Measurements from ENCODE around the gene KIF16B. TPM values are rescaled to one million over a fixed set of nuclear protein-coding genes. Genes with fewer than 3 reads are reported as not detected.

Gene KIF16B
- total RNA-seq, 1 experiment from 2014 or later: 16.6 TPM

GRCh38 chr20:16590041-16590633 lies 16.9 kb upstream of the KIF16B start:
- no peak for TF ChIP-seq POLR2AphosphoS5 (IDR thresholded peaks at IDR 0.05; ENCODE audit: low read depth, low read length)
- ATAC-seq (no peak), DNase-seq (ENCODE audit: low read depth, low spot score) (no peak)
- ChIA-PET CTCF (no interaction called here), POLR2A (no interaction called here)
- BruUV-seq (replicated peaks): no TSS peak
- no peak overlapping the region for H3K27ac ChIP-seq (ENCODE audit: low read length)
- H3K4me3 ChIP-seq (ENCODE audit: low read depth in 2 of 2, low read length in 2 of 2): no peak overlapping the region
- peaks cover 16% of the 10 kb centered on the region; the same call in 1 of the 2 replicates for H3K27me3 ChIP-seq (ENCODE audit: control insufficient read depth, insufficient read depth, low read length)
- H3K36me3 ChIP-seq (ENCODE audit: control insufficient read depth, insufficient read depth, low read length): no peaks in the 10 kb centered on the region
- no peaks in the 10 kb centered on the region for H3K9me3 ChIP-seq (ENCODE audit: control insufficient read depth, insufficient read depth, low read depth, low read length)
- no peaks in the 10 kb centered on the region for H3K4me1 ChIP-seq (ENCODE audit: control insufficient read depth, insufficient read depth, low read length)
- intact Hi-C loops (cut with micrococcal nuclease; ENCODE audit: unreplicated experiment) (no loop called here), in situ Hi-C loops (cut with HindIII; ENCODE audit: low pct_unique_long_range_greater_than_20kb, low sequenced_read_pairs) (no loop called here)

- in situ Hi-C loops (cut with HindIII; ENCODE audit: low pct_unique_long_range_greater_than_20kb, low sequenced_read_pairs): no loop called here
- ChIA-PET CTCF (no interaction called here), POLR2A (no interaction called here)
- no peaks in the 10 kb centered on the region for H3K36me3 ChIP-seq (ENCODE audit: control insufficient read depth, insufficient read depth, low read length)
- TF ChIP-seq POLR2AphosphoS5 (IDR thresholded peaks at IDR 0.05; ENCODE audit: low read depth, low read length) (no peak), SIN3A (IDR thresholded peaks at IDR 0.05; ENCODE audit: borderline replicate concordance, insufficient read depth, low read depth, low read length) (no peak), TCF7L2 (IDR thresholded peaks at IDR 0.05; ENCODE audit: low read depth, low read length) (no peak), CTCF (IDR thresholded peaks at IDR 0.05) (no peak)
- TF ChIP-seq, protein P1, sequence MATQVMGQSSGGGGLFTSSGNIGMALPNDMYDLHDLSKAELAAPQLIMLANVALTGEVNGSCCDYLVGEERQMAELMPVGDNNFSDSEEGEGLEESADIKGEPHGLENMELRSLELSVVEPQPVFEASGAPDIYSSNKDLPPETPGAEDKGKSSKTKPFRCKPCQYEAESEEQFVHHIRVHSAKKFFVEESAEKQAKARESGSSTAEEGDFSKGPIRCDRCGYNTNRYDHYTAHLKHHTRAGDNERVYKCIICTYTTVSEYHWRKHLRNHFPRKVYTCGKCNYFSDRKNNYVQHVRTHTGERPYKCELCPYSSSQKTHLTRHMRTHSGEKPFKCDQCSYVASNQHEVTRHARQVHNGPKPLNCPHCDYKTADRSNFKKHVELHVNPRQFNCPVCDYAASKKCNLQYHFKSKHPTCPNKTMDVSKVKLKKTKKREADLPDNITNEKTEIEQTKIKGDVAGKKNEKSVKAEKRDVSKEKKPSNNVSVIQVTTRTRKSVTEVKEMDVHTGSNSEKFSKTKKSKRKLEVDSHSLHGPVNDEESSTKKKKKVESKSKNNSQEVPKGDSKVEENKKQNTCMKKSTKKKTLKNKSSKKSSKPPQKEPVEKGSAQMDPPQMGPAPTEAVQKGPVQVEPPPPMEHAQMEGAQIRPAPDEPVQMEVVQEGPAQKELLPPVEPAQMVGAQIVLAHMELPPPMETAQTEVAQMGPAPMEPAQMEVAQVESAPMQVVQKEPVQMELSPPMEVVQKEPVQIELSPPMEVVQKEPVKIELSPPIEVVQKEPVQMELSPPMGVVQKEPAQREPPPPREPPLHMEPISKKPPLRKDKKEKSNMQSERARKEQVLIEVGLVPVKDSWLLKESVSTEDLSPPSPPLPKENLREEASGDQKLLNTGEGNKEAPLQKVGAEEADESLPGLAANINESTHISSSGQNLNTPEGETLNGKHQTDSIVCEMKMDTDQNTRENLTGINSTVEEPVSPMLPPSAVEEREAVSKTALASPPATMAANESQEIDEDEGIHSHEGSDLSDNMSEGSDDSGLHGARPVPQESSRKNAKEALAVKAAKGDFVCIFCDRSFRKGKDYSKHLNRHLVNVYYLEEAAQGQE (IDR thresholded peaks at IDR 0.05; ENCODE audit: insufficient read depth in 1 of 2, low read depth in 2 of 2, low read length in 1 of 2): no peak
- no peak for DNase-seq (ENCODE audit: low read depth, low spot score)
- intact Hi-C loops (cut with micrococcal nuclease; ENCODE audit: unreplicated experiment): no loop called here
- ATAC-seq: no peak
- H3K27ac ChIP-seq (ENCODE audit: low read length): no peak overlapping the region
- H3K9me3 ChIP-seq (ENCODE audit: control insufficient read depth, insufficient read depth, low read depth, low read length): no peaks in the 10 kb centered on the region
- BruUV-seq (replicated peaks): no TSS peak
- H3K4me1 ChIP-seq (ENCODE audit: control insufficient read depth, insufficient read depth, low read length): no peaks in the 10 kb centered on the region
- H3K4me3 ChIP-seq (ENCODE audit: low read depth in 2 of 2, low read length in 2 of 2): no peak overlapping the region
- H3K27me3 ChIP-seq (ENCODE audit: control insufficient read depth, insufficient read depth, low read length): peaks cover 14% of the 10 kb centered on the region; the same call in 1 of the 2 replicates
These were observed 16.4 kb upstream of the KIF16B start for GRCh38 chr20:16589623-16590022.

DNA sequence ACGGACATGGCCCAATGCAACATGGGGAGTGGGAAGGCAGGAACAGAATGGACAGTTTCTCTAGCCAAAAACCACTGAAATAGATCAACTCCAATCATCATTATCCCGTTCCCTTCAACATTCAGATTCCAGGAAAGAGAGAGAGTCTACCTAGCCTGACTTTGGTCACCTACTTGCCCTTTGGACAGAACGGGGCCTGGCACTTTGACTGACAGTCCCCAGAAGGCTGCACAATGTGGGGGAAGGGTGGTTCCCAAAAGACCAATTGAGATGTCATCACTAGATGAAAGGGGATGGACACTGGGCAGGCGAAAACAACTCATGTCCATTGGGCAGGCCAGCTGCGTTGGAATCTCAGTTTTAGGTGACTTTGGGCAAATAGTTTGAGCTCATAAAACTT lies 15.0 kb upstream of the KIF16B start:
- no peak for DNase-seq (ENCODE audit: low read depth, low spot score)
- Histone ChIP-seq H3K27ac (ENCODE audit: low read length) (no peak overlapping the region), H3K36me3 (ENCODE audit: control insufficient read depth, insufficient read depth, low read length) (no peaks in the 10 kb centered on the region), H3K9me3 (ENCODE audit: control insufficient read depth, insufficient read depth, low read depth, low read length) (no peaks in the 10 kb centered on the region), H3K4me1 (ENCODE audit: control insufficient read depth, insufficient read depth, low read length) (no peaks in the 10 kb centered on the region), H3K27me3 (ENCODE audit: control insufficient read depth, insufficient read depth, low read length) (peaks cover 11% of the 10 kb centered on the region; the same call in 1 of the 2 replicates), H3K4me3 (ENCODE audit: low read depth in 2 of 2, low read length in 2 of 2) (no peak overlapping the region)
- BruUV-seq (replicated peaks): no TSS peak
- ChIA-PET CTCF (no interaction called here), POLR2A (no interaction called here)
- TF ChIP-seq CTCF (IDR thresholded peaks at IDR 0.05): no peak
- TF ChIP-seq, protein P1 (IDR thresholded peaks at IDR 0.05; ENCODE audit: insufficient read depth in 1 of 2, low read depth in 2 of 2, low read length in 1 of 2): no peak
- TF ChIP-seq SIN3A (IDR thresholded peaks at IDR 0.05; ENCODE audit: borderline replicate concordance, insufficient read depth, low read depth, low read length): no peak
- TF ChIP-seq POLR2AphosphoS5 (IDR thresholded peaks at IDR 0.05; ENCODE audit: low read depth, low read length): no peak
- TF ChIP-seq TCF7L2 (IDR thresholded peaks at IDR 0.05; ENCODE audit: low read depth, low read length): no peak
- ATAC-seq: no peak
- intact Hi-C loops (cut with micrococcal nuclease; ENCODE audit: unreplicated experiment): no loop called here
- in situ Hi-C loops (cut with HindIII; ENCODE audit: low pct_unique_long_range_greater_than_20kb, low sequenced_read_pairs): no loop called here
